Activated T-helper 1 cell treated with anti-CD3 and anti-CD28 coated beads, Interleukin-12 subunit alpha, Interleukin-12 subunit beta, Interleukin-2, Interleukin-4 antibody, amounts not matched to agents 30 ng/mL and 10 ng/mL and 1 ng/mL, durations not matched to agents 14 hours and 24 hours and 36 hours (primary cell): ENCODE data around the gene MGAT1. TPM values are rescaled to one million over a fixed set of nuclear protein-coding genes. Genes with fewer than 3 reads are reported as not detected.
"Not testable (repeated sequence)": the region's sequence is repeated elsewhere in the genome, so short reads cannot be mapped to it uniquely, and the experiment has no call there.

Experiments
- DNase-seq: peaks from one replicate; pipeline ENCODE4 v3.0.0; 2021; ENCODE audit warnings: low spot score
- H3K27ac Mint-ChIP-seq: one replicate; pipeline ENCODE4 v1.8.0; 2021; ENCODE audit warnings: mild to moderate bottlenecking, mixed read lengths
- H3K27me3 Mint-ChIP-seq: one replicate; pipeline ENCODE4 v1.8.0; 2022; ENCODE audit warnings: mild to moderate bottlenecking, moderate library complexity, mixed read lengths; ENCODE audit not compliant: insufficient read depth
- H3K36me3 Mint-ChIP-seq: one replicate; pipeline ENCODE4 v1.8.0; 2021; ENCODE audit warnings: low read depth, mixed read lengths
- H3K4me1 Mint-ChIP-seq: one replicate; pipeline ENCODE4 v1.8.0; 2021; ENCODE audit warnings: low read depth, mixed read lengths
- H3K4me3 Mint-ChIP-seq: one replicate; pipeline ENCODE4 v1.8.0; 2021; ENCODE audit warnings: mild to moderate bottlenecking, moderate library complexity, mixed read lengths
- H3K9me3 Mint-ChIP-seq: one replicate; pipeline ENCODE4 v1.8.0; 2021; ENCODE audit warnings: mixed read lengths
- intact Hi-C: fragments of 100-400 bp; cut with micrococcal nuclease; formaldehyde crosslinking; loops from one replicate; pipeline ENCODE4 v1.15.1; 2024
- total RNA-seq: library from RNA; stranded (reverse); gene quantifications from 2 replicates; pipeline ENCODE4 v1.2.3, GENCODE V29; 2022

The MGAT1 gene
- total RNA-seq, 1 donor from 2014 or later = 107 TPM

GRCh38 chr5:180744253-180744652 lies 58.4 kb downstream of the MGAT1 start:
- Mint-ChIP-seq H3K4me3 (no peak overlapping the region), H3K27me3 (peaks cover 2% of the 10 kb centered on the region), H3K27ac (no peak overlapping the region), H3K9me3 (no peaks in the 10 kb centered on the region), H3K36me3 (no peaks in the 10 kb centered on the region), H3K4me1 (no peaks in the 10 kb centered on the region)
- intact Hi-C loops = no loop called here
- no peak for DNase-seq

- intact Hi-C loops = no loop called here
- Mint-ChIP-seq H3K4me3 (no peak overlapping the region), H3K9me3 (no peaks in the 10 kb centered on the region), H3K27me3 (peaks cover 2% of the 10 kb centered on the region), H3K27ac (no peak overlapping the region), H3K36me3 (no peaks in the 10 kb centered on the region), H3K4me1 (no peaks in the 10 kb centered on the region)
- DNase-seq = no peak
Measured at GRCh38 chr5:180742727-180743126, 59.9 kb downstream of the MGAT1 start.

DNA sequence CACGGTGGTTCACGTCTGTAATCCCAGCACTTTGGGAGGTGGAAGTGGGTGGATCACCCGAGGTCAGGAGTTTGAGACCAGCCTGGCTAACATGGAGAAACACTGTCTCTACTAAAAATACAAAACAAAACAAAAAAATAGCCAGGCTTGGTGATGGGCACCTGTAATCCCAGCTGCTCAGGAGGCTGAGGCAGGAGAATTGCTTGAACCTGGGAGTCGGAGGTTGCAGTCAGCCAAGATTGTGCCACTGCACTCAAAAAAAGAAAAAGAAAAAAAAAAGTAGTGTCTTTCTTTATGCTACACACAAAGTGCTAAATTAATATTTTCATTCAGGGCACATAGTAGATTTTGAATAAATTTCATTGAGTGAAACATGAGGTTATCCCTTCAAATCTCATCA lies 61.7 kb downstream of the MGAT1 start:
- H3K4me3 Mint-ChIP-seq, DNase-seq, H3K9me3 Mint-ChIP-seq, H3K27me3 Mint-ChIP-seq, H3K27ac Mint-ChIP-seq, H3K4me1 Mint-ChIP-seq, H3K36me3 Mint-ChIP-seq, intact Hi-C loops: not testable (repeated sequence)

GRCh38 chr5:180739958-180740357 lies 62.6 kb downstream of the MGAT1 start, which contains the start of gene OR2Y1:
OR2Y1 (minus strand) TSS chr5:180740058; CDS start chr5:180740058, 0 bp downstream.
- no peak for DNase-seq
- Mint-ChIP-seq H3K9me3 (no peaks in the 10 kb centered on the region), H3K4me1 (no peaks in the 10 kb centered on the region), H3K27me3 (peaks cover 3% of the 10 kb centered on the region), H3K4me3 (no peak within 1 kb of the TSS), H3K36me3 (no peaks in the 10 kb centered on the region), H3K27ac (no peak within 1 kb of the TSS)
- intact Hi-C loops = no loop called here

GRCh38 chr5:180739271-180739670 lies 63.3 kb downstream of the MGAT1 start:
- no peak for DNase-seq
- H3K27me3 Mint-ChIP-seq = peaks cover 6% of the 10 kb centered on the region
- H3K4me3 Mint-ChIP-seq = no peak overlapping the region
- H3K9me3 Mint-ChIP-seq = no peaks in the 10 kb centered on the region
- H3K36me3 Mint-ChIP-seq = no peaks in the 10 kb centered on the region
- H3K27ac Mint-ChIP-seq = no peak overlapping the region
- intact Hi-C loops = no loop called here
- no peaks in the 10 kb centered on the region for H3K4me1 Mint-ChIP-seq

- H3K36me3 Mint-ChIP-seq = no peaks in the 10 kb centered on the region
- no peak for DNase-seq
- intact Hi-C loops = no loop called here
Measured at GRCh38 chr5:180736536-180736935, 66.1 kb downstream of the MGAT1 start.

More at GRCh38 chr5:180736536-180736935, 66.1 kb downstream of the MGAT1 start:
- H3K27ac Mint-ChIP-seq = no peak overlapping the region
- no peaks in the 10 kb centered on the region for H3K4me1 Mint-ChIP-seq
- no peaks in the 10 kb centered on the region for H3K9me3 Mint-ChIP-seq
- H3K27me3 Mint-ChIP-seq = peaks cover 11% of the 10 kb centered on the region
- no peak overlapping the region for H3K4me3 Mint-ChIP-seq

Other genes starting within 250 kb of the MGAT1 start
- gene SCGB3A1, start 211.3 kb downstream of the MGAT1 start, total RNA-seq = not detected in 2 replicates
- 0.86 and 1.8 TPM in 2 replicates for gene FLT4, start 153.2 kb downstream of the MGAT1 start, total RNA-seq
- not detected in 2 replicates for gene OR2Y1, start 62.7 kb downstream of the MGAT1 start, total RNA-seq
- gene ZFP62, start 58.5 kb upstream of the MGAT1 start, total RNA-seq = 28.4 and 28.5 TPM in 2 replicates
- gene BTNL8, start 96.4 kb upstream of the MGAT1 start, total RNA-seq = not detected in 2 replicates
- not detected in 2 replicates for gene BTNL3, start 186.0 kb upstream of the MGAT1 start, total RNA-seq
- gene BTNL9, start 237.5 kb upstream of the MGAT1 start, total RNA-seq = not detected in 2 replicates